ENCODE results near the gene HCRT. TPM values are rescaled to one million over a fixed set of nuclear protein-coding genes. Genes with fewer than 3 reads are reported as not detected.

Gene HCRT
- total and polyA plus RNA-seq, 11 donors: not detected

DNA sequence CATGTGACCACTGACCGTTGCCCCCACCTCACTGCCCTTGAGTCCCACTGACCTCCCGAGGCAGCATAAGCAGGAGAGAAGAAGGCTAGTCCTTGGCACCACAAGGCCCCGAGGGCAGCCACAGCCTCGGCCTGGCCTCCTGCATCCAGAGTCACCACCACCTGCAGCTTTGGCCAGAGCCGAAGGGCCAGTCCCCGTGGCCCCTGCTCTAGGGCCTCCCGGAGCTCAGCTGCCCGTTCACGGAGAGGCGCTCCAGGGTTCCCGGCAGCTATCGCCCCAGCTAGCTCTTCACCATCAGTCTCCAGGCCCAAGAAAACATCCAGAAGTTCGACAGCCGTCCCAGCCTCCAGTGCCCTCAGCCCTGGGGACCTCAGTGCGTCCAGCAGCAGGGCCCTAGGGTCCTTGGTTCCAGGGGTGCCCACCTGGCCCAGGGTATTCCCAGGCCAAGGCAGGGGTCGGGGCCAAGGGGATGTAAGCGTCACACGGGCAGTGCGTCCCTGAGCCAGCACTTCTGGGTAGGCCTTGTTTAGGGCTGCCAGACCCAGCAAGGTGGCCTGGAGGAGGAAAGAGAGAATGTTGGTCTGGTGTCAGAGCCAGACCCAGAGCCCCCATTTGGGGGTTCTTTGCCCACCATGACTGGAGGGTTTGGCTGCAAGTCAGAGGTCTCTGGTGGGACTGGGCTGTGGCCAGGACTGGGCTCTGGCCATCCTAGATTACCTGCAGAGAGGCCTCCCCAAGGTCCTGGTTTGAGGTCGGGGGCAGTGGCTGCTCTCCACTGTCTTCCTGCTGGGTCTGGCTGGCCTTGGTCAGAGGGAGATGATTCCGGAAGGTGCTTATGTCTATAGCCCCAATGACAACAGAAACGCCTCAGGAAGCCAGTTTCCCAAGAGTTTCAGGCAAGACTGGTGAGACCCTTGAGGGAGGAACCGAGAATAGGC, 7.2 kb upstream of the HCRT start:
- Histone ChIP-seq H3K4me3 (peak overlapping the region in 1 of 12 donors; percentile 81), H3K4me1 (peaks cover 4 to 37% (median 15%) of the 10 kb centered on the region in 12 donors), H3K36me3 (peaks cover 0 to 3% (median 0%) of the 10 kb centered on the region in 9 donors), H3K9me3 (no peaks in the 10 kb centered on the region), H3K27me3 (no peaks in the 10 kb centered on the region), H3K27ac (no peak overlapping the region)
- intact Hi-C loops (cut with DNase I): loop anchor here in 1 of 10 donors (10.0 kb wide), 1 partner anchor 92 kb away; the partner anchor contains the start of gene STAT5A
- TF ChIP-seq, protein P1, sequence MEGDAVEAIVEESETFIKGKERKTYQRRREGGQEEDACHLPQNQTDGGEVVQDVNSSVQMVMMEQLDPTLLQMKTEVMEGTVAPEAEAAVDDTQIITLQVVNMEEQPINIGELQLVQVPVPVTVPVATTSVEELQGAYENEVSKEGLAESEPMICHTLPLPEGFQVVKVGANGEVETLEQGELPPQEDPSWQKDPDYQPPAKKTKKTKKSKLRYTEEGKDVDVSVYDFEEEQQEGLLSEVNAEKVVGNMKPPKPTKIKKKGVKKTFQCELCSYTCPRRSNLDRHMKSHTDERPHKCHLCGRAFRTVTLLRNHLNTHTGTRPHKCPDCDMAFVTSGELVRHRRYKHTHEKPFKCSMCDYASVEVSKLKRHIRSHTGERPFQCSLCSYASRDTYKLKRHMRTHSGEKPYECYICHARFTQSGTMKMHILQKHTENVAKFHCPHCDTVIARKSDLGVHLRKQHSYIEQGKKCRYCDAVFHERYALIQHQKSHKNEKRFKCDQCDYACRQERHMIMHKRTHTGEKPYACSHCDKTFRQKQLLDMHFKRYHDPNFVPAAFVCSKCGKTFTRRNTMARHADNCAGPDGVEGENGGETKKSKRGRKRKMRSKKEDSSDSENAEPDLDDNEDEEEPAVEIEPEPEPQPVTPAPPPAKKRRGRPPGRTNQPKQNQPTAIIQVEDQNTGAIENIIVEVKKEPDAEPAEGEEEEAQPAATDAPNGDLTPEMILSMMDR (IDR thresholded peaks at IDR 0.05): no peak
- TF ChIP-seq POLR2A (IDR thresholded peaks at IDR 0.05): no peak
- ATAC-seq: no peak
- no peak for DNase-seq
- whole genome bisulfite sequencing, 4 donors: 89 to 98% (median 92%) methylated on average over 18 to 23 of the region's 23 CpGs

DNA sequence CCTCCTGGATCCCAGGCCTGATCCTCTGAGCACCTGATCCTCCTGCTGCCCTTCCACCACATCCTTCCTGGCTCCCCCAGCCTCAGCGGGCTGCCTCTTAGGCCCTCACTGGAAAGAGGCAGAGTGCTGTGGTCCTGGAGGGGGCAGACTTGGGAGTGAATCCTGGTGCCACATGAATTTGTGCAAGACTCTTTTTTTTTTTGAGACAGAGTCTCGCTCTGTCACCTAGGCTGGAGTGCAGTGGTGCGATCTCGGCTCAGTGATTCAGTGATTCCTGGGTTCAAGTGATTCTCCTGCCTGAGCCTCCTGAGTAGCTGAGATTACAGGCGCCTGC, 6.0 kb upstream of the HCRT start:
- ATAC-seq (no peak), DNase-seq (no peak)
- Histone ChIP-seq H3K4me1 (peaks cover 4 to 37% (median 15%) of the 10 kb centered on the region in 12 donors), H3K36me3 (peaks cover 0 to 3% (median 0%) of the 10 kb centered on the region in 9 donors), H3K27me3 (no peaks in the 10 kb centered on the region), H3K9me3 (no peaks in the 10 kb centered on the region), H3K27ac (no peak overlapping the region), H3K4me3 (no peak overlapping the region)
- WGBS, 4 donors: 97 to 99% (median 98%) methylated on average over 5 of the region's 5 CpGs
- intact Hi-C loops (cut with DNase I): loop anchor here in 1 of 10 donors (10.0 kb wide), 1 partner anchor 94 kb away; the partner anchor contains the start of gene STAT5A
- TF ChIP-seq POLR2A (IDR thresholded peaks at IDR 0.05): no peak
- TF ChIP-seq, protein P1 (IDR thresholded peaks at IDR 0.05): no peak

DNA sequence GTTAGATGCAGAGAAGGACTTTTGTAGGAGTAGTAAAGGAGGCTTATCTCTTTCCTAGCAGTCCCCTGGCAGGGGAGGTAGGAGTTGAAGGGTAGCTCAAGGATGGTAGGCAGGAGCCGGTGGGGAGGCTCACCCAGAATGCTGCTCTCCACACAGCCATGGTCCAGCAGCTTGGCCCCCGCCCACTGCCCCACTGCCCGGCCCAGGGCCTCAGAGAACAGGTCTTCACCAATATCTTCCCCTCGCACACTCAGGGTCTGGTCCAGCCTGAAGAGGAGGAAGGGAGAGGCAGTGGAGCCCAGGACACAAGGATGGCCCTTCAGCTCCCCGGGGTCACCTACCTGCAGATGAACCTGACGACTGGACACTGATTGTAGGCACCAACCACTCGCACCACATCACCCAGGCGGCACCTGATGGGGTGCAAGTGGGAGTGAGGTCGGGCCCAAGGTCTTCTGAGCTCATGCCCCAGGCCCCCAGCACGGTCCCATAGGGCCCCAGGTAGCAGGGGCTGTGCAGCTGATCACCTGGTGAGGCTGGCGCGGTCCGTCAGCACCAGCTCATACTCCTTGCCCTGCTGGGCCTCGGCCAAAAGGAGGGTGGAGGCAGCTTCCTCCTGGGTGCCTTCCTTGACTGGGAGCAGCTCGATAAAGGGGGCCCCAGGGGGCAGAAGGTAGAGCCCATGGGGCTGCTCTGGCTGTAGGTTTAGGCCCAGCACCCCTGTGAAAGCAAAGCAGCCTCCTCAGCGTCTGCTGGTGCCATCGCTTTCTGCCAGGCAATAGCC, 5.4 kb upstream of the HCRT start:
- H3K36me3 ChIP-seq: peaks cover 0 to 3% (median 0%) of the 10 kb centered on the region in 9 donors
- no peaks in the 10 kb centered on the region for H3K9me3 ChIP-seq
- intact Hi-C loops (cut with DNase I): loop anchor here in 1 of 10 donors (10.0 kb wide), 1 partner anchor 94 kb away; the partner anchor contains the start of gene STAT5A
- no peak overlapping the region for H3K27ac ChIP-seq
- DNase-seq: no peak
- peaks cover 4 to 37% (median 15%) of the 10 kb centered on the region in 12 donors for H3K4me1 ChIP-seq
- H3K4me3 ChIP-seq: no peak overlapping the region
- no peaks in the 10 kb centered on the region for H3K27me3 ChIP-seq
- no peak for ATAC-seq
- WGBS, 4 donors: 86 to 95% (median 90%) methylated on average over 13 to 17 of the region's 17 CpGs
- TF ChIP-seq, protein P1 (IDR thresholded peaks at IDR 0.05): no peak
- TF ChIP-seq POLR2A (IDR thresholded peaks at IDR 0.05): no peak

DNA sequence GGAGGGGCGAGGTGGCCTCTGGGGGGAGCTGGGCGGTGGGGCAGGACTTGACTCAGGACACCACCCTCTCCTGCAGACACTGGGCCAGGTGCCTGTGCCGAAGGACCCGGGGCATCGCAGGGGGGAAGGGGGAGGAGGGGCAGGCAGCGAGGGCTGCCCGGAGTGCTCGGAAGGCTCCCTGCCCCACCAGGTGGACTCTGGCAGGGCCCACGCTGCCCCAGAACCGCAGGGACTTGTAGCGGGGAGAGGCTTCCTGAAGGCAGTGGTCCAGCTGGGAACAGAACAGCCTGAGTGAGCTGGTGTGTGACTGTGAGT, 4.4 kb upstream of the HCRT start:
- intact Hi-C loops (cut with DNase I): loop anchor here in 2 of 10 donors (10.0 kb wide), 2 partner anchors 85 to 125 kb away; partner anchors contain the start of gene STAT5B (in 1 of the 2)
- ATAC-seq: no peak
- H3K9me3 ChIP-seq: no peaks in the 10 kb centered on the region
- no peaks in the 10 kb centered on the region for H3K27me3 ChIP-seq
- no peak overlapping the region for H3K27ac ChIP-seq
- peaks cover 0 to 3% (median 0%) of the 10 kb centered on the region in 9 donors for H3K36me3 ChIP-seq
- no peak overlapping the region for H3K4me3 ChIP-seq
- no peak for DNase-seq
- peaks cover 4 to 40% (median 15%) of the 10 kb centered on the region in 12 donors for H3K4me1 ChIP-seq
- 76 to 87% (median 83%) methylated on average over 5 to 11 of the region's 11 CpGs for WGBS, 4 donors
- no peak for TF ChIP-seq POLR2A (IDR thresholded peaks at IDR 0.05)
- TF ChIP-seq, protein P1 (IDR thresholded peaks at IDR 0.05): no peak
